Measurements from ENCODE around the gene RHEB.

Gene RHEB

GRCh38 chr7:151420144-151420543 lies 99.6 kb downstream of the RHEB start:
- TF ChIP-seq CEBPB (IDR thresholded peaks at IDR 0.05) (no peak), TAF1 (IDR thresholded peaks at IDR 0.05; ENCODE audit: low read depth) (no peak), EP300 (IDR thresholded peaks at IDR 0.05; ENCODE audit: borderline replicate concordance) (no peak), EGR1 (IDR thresholded peaks at IDR 0.05) (no peak), NFIC (IDR thresholded peaks at IDR 0.05) (no peak)
- TF ChIP-seq, protein P1, sequence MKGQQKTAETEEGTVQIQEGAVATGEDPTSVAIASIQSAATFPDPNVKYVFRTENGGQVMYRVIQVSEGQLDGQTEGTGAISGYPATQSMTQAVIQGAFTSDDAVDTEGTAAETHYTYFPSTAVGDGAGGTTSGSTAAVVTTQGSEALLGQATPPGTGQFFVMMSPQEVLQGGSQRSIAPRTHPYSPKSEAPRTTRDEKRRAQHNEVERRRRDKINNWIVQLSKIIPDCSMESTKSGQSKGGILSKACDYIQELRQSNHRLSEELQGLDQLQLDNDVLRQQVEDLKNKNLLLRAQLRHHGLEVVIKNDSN (IDR thresholded peaks at IDR 0.05): no peak

- TF ChIP-seq TEAD4 (IDR thresholded peaks at IDR 0.05) (no peak), CEBPB (IDR thresholded peaks at IDR 0.05) (no peak), RAD21 (IDR thresholded peaks at IDR 0.05; ENCODE audit: low read depth) (no peak), TAF1 (IDR thresholded peaks at IDR 0.05; ENCODE audit: low read depth) (no peak), ZBTB7A (IDR thresholded peaks at IDR 0.05; ENCODE audit: low read depth) (no peak), EP300 (IDR thresholded peaks at IDR 0.05; ENCODE audit: borderline replicate concordance) (no peak), CREB1 (IDR thresholded peaks at IDR 0.05; ENCODE audit: low read depth) (no peak), YY1 (IDR thresholded peaks at IDR 0.05; ENCODE audit: low read depth) (no peak), FOXM1 (IDR thresholded peaks at IDR 0.05; ENCODE audit: borderline replicate concordance, low read depth) (no peak), REST (IDR thresholded peaks at IDR 0.05; ENCODE audit: low read depth) (no peak), NFIC (IDR thresholded peaks at IDR 0.05) (no peak), EGR1 (IDR thresholded peaks at IDR 0.05) (no peak), TCF12 (IDR thresholded peaks at IDR 0.05; ENCODE audit: low read depth) (no peak)
- TF ChIP-seq, protein P1 (IDR thresholded peaks at IDR 0.05): no peak
- TF ChIP-seq, protein P2, sequence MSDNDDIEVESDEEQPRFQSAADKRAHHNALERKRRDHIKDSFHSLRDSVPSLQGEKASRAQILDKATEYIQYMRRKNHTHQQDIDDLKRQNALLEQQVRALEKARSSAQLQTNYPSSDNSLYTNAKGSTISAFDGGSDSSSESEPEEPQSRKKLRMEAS (IDR thresholded peaks at IDR 0.05): no peak
These were observed 102.8 kb downstream of the RHEB start for GRCh38 chr7:151416941-151417315.

DNA sequence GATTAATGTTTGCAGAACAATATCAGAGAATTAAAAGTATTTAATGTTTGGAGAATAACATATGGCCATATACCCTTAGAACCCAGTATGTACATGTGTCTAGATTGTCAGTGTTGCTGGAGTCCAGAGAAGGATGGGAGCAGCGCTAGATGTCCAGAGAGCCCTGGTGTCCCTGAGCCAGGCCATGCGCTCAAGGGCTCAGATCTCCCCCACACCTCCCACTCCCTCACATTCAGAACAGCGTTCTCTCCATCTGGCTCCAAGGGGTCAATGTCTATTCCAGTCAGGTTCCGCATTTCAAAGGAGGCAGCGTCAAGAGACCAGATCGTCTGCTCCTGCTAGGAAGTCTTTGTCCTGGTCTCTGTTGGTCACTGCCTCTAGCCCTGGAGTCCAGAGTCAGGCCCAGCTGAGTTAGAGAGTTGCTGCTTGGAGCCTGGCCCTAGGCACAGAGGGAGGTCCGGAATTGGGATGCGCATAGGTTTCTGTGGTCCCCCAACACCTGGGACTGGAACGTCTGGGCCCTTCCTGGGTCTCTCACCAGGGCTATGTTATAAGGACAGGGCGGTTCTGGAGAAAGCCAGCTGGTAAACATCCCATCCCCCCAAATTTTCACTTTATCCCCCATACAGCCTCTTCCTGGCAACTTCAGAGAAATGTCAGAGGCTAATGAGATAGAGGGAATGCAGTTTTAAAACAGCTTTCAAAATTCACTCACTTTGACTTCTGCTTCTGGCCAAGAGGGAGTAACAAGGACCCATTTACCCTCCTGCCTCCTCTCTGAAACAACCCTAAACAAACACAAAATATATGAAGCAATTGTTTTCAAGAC lies 103.4 kb downstream of the RHEB start:
- TF ChIP-seq, protein P2 (IDR thresholded peaks at IDR 0.05): no peak
- no peak for TF ChIP-seq TCF12 (IDR thresholded peaks at IDR 0.05; ENCODE audit: low read depth)
- no peak for TF ChIP-seq REST (IDR thresholded peaks at IDR 0.05; ENCODE audit: low read depth)
- TF ChIP-seq RAD21 (IDR thresholded peaks at IDR 0.05; ENCODE audit: low read depth): no peak
- TF ChIP-seq TAF1 (IDR thresholded peaks at IDR 0.05; ENCODE audit: low read depth): no peak
- TF ChIP-seq CEBPB (IDR thresholded peaks at IDR 0.05): no peak
